OCI-M2 (cell line): ENCODE data around the gene LDLRAD3.

Experiments used
- DNase-seq: peaks from one replicate; lab custom pipeline; 2025; ENCODE audit not compliant: unreplicated experiment; lab: John Stamatoyannopoulos, UW

The LDLRAD3 gene

DNA sequence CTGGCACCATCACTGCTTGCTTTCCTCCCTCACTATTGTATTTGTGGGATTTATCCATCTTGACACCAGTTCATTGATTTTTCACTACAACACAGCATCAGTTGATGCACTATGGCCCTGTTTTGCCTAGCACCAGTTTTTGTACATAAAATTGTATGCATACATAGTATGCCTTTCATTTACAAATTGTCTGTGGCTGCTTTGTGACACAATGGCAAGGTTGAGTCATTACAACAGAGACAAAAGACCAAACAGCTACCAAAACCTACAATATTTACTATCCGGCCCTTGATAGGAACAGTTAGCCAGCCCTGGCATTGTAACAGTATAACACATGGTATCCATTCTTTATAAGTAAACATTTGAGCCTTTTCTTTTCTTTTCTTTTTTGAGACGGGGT is 150.3 kb downstream of the LDLRAD3 start:
- DNase-seq: no peak

DNA sequence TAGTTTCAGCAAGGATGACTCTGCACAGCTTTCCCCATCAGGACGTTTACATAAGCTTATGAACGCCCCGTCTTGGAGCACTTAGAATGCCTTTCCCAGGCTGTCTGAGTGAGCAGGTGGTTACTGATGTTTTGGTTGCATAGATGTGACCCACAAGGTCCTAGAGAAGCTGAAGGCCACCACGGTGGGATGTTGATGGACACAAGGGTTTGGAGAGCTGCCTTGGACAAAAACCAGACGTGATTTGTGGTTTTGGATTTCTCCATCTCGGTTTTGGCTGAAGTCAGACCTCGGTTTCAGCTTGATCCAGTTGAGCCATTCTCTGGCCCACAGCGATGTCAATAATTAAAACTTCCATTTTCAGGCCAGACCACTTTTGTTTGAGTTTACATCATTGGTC is 151.9 kb downstream of the LDLRAD3 start:
- no peak for DNase-seq

DNA sequence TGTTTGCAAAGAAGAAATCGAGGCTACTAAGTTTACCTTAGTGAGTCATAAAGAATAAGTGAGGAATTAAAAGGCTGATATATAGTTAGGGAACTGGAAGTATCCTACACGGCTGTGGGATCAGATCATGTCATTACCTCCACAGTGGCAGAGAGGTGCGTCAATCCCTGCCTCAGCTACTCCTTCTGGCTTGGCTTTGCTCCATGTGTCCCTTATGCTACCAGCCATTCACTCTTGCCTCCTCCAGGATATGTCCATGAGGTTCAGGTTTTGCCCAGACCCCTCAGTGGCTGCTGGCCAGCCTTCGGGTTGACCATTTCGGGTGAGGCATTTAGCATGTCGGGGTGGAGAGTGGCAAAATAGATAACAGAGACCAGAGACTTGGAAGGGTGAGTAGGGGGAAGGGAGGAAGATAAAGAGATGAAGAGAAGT is 153.4 kb downstream of the LDLRAD3 start:
- DNase-seq: no peak

DNA sequence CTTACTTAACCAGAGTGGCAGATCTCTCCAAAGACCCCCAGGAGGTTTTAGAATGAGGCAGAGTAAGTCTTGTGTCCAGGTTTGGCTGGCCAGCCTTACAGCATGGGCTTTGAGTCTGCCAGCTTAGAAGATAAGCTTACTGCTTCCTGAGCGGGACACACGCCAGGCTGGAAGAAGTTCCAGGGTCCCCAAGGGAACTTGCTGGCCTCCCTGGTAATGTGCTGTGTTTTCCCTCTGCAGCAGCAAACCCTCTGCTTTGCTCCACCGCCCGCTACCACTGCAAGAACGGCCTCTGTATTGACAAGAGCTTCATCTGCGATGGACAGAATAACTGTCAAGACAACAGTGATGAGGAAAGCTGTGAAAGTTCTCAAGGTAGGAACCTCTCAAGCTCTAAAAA is 154.2 kb downstream of the LDLRAD3 start:
- DNase-seq: no peak

DNA sequence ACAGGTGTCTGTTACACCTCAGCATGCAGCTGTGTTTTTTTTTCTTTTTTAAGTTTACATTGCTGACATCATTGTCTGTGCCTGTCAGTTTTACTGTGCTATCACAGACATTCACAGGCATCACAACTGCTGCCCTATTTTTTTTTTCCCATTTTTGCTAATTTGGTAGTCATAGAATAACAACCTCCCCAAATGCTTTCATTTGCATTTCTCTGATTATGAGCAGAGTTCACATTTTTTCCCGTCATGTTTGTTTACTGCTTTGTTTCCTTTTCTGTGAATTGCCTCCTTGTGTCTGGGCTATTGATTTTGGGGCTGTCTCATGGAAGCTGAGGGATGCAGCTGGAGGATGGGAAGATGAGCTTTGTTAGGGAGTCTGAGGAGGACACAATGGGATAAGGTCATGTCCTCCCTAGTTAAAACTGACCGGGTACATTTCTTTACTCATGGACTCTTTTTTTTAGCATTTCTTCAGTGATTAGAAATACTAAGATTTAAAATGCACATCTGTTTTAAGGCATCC is 155.1 kb downstream of the LDLRAD3 start:
- DNase-seq: no peak

DNA sequence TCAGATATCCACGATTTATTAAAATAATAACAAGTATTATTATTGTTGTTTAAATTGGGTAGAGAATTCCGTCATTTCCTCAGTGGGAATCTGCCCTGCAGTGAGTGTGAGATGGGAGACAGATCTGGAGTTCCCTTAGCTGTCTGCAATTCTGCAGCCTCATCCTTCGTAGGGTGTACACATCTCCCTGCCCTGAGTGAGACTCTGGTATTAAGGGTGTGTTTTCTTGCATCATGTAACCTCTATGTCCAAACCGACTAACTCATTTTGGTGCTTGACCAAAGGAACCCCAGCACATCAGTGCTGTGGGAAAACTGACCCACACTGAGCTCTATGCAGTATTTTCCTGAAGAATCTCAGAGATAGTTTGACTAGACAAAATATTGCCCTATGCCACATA is 157.6 kb downstream of the LDLRAD3 start:
- no peak for DNase-seq

DNA sequence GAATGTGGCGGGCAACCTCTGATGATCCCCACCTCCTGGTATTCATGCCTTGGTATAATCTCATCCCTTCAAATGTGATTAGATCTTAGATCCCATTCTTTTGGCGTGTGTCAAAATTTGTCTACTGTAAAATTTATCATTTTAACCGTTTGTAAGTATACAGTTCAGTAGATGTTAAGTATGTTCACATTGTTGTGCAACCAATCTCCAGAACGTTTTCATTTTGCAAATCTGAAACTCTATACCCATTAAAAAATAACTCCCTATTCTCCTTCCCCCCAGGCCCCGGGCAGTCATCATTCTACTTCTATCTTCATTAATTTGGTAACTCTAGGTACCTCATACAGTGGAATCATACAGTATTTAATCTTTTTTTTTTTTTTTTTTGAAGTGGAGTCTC is 159.0 kb downstream of the LDLRAD3 start:
- no peak for DNase-seq

DNA sequence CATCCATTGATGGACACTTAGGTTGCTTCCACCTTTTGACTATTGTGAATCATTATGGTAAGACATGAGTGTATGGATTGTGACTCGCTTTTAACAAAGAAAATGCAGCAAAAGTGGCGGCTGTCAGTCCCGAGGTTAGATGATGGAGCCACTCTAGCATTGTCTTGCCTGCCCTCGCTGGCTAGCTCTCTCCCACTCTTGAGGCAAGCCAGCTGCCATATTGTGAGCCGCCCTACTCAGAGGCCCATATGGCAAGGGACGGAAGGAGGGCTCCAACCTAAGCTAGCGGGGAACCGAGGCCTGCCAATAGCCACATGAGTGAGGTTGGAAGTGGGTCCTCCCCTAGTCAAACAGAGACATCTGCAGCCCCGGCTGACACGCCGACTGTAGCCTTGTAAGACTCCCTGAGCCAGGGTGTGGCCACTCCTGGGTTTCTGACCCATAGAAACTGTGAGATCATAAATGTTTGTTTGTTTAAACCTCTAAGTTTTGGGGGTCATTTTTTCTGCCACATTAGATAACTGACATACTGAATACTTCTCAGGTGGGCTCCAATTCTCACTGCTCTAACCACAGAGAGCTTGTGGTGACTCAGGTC is 160.2 kb downstream of the LDLRAD3 start:
- DNase-seq: no peak

DNA sequence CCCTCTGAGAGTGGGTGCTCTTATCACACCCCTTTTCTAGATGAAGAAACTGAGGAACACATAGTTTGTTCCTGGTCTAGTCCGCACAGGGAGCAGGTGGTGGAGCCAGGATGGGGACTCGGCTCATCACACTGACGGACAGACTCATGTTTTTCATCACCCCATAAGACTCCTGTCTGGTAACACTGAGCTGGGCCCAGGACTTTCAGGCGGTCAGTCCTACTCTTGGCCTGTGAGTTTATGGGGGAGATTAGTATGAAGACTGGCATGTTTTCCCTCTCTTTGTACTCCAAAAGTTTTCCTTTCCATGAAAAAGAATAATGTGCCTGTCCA is 160.8 kb downstream of the LDLRAD3 start:
- no peak for DNase-seq

DNA sequence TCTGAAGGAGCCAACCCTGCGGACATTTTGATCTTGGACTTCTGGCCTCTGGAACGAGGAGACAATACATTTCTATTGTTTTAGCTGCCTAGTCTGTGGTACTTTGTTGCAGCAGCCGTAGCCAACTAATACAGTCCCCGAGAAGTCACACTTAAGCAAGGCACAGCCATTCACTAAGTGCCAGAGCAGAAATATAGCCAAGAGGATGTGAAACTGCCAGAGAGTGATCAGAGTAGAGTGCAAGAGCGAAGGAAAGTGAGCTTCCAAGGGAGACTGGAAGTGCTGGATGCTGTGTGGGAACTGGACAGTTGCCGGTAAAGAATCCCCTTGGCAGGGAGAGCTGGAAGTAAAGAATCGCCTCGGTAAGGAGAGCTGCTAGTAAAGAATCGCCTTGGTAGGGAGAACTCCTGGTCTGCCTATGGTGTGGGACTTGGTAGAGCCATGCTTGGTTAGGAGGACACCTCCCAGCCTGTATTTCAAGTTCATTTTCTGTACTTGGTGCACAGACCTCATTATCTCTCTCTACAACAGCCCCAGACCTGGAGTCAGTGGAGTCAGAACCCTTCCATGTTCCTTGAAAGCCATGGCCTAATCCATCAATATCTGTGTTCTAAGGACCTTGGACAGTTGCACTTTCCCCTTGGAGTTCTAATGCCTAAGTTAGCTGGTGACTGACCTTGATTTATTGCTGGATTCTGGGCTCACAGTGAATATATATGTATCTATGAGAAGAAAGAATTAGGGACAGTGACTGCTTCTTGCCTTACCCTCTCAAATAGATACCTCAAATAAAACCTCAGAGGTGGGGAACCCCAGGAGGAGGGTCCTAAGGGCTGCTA is 162.1 kb downstream of the LDLRAD3 start:
- no peak for DNase-seq

DNA sequence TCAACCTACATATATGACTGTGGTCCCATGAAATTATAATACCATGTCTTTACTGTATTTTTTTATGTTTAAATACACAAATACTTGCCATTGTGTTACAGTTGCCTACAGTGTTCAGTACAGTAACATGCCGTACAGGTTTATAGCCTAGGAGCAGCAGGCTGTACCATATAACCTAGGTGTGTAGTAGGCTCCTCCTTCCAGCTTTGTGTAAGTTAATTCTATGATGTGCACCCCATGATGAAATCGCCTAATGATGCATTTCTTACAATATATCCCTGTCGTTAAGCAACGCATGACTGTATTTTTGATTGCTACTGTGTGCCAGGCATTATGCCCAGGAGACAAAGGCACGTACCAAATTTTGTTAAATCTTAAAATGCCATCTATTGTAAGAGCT is 163.7 kb downstream of the LDLRAD3 start:
- DNase-seq: no peak

DNA sequence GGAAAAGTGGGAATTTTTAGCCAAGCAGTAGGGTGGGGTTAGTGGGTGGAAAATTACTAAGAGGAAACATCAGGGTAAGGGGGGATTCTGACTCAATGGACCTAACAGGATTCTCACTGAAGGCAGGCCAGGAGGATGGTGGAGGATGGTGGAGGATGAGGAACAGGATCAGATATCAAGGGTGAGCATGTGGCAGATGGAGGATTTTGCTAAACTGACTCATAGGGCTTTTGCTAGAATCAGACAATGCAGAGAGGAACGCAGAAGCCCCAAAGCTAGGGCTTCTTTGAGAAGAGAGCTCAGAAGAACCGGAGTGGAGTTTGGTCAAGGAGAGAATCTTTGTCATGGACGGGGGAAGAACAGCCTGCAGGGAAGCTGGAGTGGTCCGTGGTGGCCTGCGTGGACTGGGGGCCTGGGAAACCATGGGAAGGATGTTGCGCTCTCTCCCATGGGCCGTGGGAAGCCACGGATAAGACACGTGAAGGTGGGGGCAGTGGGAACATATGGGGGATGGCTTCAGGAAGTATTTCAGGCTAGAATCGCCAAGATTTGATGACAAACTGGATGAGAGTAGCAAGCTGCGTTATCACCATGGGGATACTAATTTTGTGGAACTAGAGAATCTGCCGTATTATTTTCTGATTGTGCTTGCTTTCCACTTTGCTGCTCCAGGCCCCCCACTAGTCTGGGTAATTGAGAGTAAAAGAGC is 165.2 kb downstream of the LDLRAD3 start:
- DNase-seq: no peak

DNA sequence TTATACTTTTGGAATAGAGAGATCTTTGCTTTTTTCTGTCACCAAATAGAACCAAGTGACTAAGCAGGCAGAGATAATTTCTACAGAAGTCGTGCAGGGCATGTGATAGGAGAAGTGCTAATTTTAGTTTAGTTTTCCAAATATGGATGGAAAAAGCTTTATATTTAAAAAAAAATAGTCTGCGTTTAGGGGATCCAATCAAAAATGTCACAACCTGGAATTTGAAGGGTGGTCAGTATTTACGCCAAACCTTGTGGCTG is 165.7 kb downstream of the LDLRAD3 start:
- DNase-seq: no peak

DNA sequence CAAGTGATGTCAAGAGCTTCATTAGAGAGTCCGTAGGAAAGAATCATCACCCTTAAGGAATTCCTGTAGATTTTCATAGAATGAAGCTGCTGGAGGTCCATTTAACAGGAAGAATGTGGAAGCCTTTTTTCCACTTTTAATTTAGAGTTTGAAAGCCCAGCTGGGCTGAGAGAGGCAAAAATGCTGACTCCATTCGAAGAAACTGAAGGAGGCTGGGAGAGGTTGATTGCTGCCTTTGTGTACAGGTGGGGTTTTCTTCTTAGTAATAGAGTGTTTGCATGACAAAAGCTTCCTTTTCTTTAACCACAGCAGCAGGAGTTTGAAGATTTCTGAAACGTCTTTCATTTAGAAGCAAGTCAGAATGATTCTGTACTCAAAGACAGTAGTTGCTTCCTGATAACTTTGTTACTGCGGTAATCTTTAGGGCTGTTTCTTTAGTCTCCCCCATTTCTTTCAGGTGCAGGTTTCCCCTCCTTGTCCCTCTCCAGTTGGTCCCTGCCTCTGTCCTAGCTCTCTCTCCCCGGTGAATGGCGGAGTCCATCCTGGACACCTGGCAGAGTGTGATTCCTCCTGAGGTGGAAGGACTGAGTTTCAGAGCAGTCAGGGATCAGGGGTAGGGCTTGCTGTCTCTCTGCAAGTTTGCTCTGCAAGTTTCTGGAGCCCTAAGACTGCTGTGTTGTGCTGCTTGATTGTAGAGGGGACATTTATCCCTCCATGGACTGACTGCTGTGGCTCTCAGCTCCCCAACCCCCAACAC is 166.2 kb downstream of the LDLRAD3 start:
- DNase-seq: no peak

DNA sequence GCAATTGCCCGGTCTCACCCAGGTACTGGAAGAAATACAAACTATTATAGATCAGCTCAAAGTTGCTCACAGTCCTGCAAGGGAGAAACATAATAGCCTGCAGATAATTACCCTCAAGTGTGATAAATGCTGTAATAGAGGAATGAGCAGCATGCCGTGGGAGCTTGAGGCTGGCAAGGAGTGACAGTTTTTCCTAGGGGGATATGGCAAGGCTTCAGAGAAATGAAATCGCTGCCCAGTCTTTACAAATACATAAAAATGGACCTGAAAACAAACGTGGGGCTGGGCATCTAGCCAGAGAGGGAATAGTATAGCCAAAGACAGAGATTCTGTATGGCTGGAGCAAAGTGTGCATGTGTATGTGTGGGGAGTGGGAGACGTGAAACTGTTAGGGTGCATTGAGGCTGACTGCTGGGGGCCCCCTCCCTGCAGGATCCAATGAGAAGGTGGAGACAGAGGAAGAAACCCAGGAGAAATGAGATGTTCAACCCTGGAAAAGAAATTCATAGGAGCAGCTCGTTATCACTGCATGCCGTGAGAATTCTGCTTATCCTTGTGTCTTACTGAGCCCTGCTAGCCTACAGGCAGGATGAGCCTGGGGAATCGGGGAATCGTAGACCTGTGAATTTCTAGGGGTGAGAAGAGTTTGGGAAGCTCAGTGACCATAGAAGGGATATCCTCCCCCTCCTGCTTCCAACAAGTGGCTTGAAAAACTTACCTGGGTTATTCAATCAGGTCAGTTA is 167.0 kb downstream of the LDLRAD3 start:
- no peak for DNase-seq

DNA sequence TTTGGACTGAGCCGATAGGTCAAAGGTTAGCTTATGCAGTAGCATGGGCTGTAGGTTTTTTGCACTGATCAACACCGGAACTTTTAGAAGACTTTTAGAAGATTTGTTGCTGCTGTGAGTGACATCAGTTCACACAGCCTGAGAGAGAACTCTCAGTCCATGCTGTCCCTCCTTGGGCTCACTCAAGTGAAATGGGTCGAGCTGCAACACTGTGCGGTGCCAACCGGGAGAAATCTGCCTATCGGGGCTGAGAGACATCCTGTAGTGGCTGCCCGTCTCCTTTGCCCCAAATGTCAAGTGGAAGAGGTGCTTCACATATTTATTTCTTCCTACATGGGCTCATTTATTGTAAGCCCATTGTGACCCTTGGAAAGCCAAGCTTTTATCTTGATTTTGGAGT is 170.2 kb downstream of the LDLRAD3 start:
- no peak for DNase-seq

DNA sequence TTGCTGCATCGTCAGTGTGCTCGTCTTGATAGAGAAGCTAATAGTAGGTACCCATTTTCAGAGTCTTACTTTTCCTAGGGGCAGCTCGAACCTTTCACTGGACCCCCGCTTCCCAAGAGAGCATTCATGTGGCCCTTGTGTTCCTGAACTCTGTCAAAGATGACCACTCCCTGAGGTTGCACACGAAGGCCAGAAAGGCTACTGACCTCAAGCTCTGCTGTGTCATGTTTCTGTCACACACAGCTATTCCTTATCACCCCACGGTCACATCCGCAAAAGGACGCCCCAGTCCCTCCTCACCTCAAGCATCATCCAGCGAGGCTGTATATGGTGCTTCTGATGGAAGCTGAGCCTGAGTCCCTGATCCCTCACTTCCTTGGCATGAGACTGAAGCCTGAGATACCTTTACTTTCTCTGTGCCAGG is 171.5 kb downstream of the LDLRAD3 start:
- DNase-seq: no peak

DNA sequence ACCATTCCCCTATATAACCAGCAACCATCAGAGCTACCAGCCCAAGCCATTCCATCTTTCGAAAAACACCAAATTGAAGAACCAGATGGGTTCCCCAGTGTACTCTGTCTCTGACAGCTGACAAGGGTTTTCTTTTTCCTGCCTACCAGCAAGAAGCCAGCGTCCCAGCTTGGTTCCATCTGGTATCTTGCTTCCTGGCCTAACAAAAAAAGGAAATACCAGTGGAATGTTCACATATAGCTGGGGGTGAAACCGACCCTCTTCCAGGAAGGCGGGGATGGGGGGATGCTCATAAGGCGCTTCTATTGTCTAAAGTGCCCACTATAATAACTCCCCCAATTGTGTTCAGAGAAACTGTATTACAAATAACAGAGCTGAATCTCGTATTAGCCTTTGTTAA is 172.3 kb downstream of the LDLRAD3 start:
- no peak for DNase-seq

DNA sequence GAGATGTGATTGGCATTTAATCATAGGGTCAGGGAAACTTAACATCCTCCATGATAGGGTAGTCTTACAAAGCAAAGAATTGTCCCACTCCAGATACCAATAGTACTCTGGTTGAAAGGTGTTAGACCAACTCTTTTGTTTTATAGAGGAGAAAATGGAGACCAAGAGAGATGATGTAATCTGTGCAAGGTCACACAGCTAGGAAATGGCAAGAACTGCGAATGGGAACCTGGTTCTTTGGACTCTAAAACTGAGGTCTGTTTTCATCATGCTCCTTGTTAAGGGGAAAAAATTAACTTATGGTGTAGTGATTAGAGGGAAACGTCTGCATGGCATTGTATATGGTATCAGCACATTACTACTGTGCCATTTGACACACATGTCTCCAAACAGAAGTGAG is 174.2 kb downstream of the LDLRAD3 start:
- no peak for DNase-seq

DNA sequence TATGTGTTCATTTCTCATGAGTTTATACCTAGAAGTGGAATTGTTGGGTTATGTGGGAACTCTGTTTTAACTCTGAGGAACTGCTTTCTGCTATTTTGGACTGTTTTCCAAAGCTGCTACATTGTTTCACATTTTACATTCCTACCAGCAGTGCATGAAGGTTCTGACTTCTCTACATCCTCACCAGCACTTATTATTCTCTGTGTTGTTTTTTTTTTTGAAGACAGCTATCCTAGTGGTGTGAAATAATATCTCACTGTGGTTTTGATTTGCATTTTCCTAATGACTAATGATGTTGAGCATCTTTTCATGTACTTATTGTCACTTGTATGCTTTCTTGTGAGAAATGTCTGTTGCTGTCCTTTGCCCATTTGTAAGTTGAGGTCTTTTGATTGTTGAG is 175.4 kb downstream of the LDLRAD3 start:
- DNase-seq: no peak

DNA sequence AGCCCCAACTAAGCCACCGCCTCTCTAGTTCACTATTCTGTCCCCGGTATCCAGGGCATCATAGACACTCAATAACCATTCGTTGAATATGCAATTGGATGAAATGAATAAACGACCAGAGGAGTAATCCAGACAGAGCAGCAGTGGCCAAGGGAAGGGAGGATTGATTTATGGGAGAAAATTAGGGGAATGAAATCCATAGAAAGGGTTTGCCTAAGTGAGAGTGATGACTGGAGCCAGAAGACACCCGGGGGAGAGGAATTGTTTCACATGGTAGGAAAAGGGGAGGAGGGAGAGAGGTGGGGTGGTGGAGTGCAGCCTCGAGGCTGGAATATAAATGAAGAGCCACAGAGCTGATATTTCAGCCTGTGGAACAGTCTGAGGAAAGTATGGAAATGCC is 177.2 kb downstream of the LDLRAD3 start:
- DNase-seq: no peak
